GM23248 (cell line): Measurements from ENCODE around the gene BRD3. TPM values are rescaled to one million over a fixed set of nuclear protein-coding genes. Genes with fewer than 3 reads are reported as not detected.

Experiments
- DNase-seq: peaks from one replicate; pipeline ENCODE4 v3.0.0-alpha.2; 2015
- H2AFZ ChIP-seq: fragments of 200-600 bp; sonication (generic); 2 replicates; pipeline ENCODE4 v1.6.1; 2016; ENCODE audit warnings: antibody characterized with exemption
- H3F3A ChIP-seq: fragments of 200-600 bp; sonication (generic); 2 replicates; pipeline ENCODE4 v1.6.1; 2016; ENCODE audit warnings: mild to moderate bottlenecking, antibody characterized with exemption, mixed run types; ENCODE audit not compliant: insufficient read depth
- H3K27ac ChIP-seq: fragments of 200-600 bp; sonication (generic); 2 replicates; pipeline ENCODE4 v1.5.1; 2016; ENCODE audit warnings: mild to moderate bottlenecking
- H3K27me3 ChIP-seq: fragments of 200-600 bp; sonication (generic); replicated peaks from 2 replicates; pipeline ENCODE4 v1.6.1; 2016; ENCODE audit warnings: mild to moderate bottlenecking; ENCODE audit not compliant: insufficient read depth
- H3K36me3 ChIP-seq: fragments of 200-600 bp; sonication (generic); 2 replicates; pipeline ENCODE4 v1.6.1; 2016; ENCODE audit warnings: low read depth, mild to moderate bottlenecking
- H3K4me1 ChIP-seq: fragments of 200-600 bp; sonication (generic); 2 replicates; pipeline ENCODE4 v1.6.1; 2016; ENCODE audit warnings: mild to moderate bottlenecking; ENCODE audit not compliant: insufficient read depth
- H3K4me2 ChIP-seq: fragments of 200-600 bp; sonication (generic); one replicate; pipeline ENCODE4 v1.6.1; 2016; ENCODE audit warnings: mild to moderate bottlenecking; ENCODE audit not compliant: unreplicated experiment
- H3K4me3 ChIP-seq: fragments of 200-600 bp; sonication (generic); 2 replicates; pipeline ENCODE4 v1.5.1; 2016; ENCODE audit warnings: mild to moderate bottlenecking
- H3K79me2 ChIP-seq: fragments of 200-600 bp; sonication (generic); 2 replicates; pipeline ENCODE4 v1.6.1; 2016; ENCODE audit warnings: mild to moderate bottlenecking; ENCODE audit not compliant: insufficient read depth
- H3K9ac ChIP-seq: fragments of 200-600 bp; sonication (generic); 2 replicates; pipeline ENCODE4 v1.6.1; 2016; ENCODE audit warnings: mild to moderate bottlenecking
- H3K9me2 ChIP-seq: fragments of 200-600 bp; sonication (generic); 2 replicates; pipeline ENCODE4 v1.6.1; 2016; ENCODE audit warnings: mixed run types, mild to moderate bottlenecking, moderate library complexity; ENCODE audit not compliant: insufficient read depth
- H3K9me3 ChIP-seq: fragments of 200-600 bp; sonication (generic); one replicate; pipeline ENCODE4 v1.6.1; 2017; ENCODE audit warnings: low read depth
- H4K20me1 ChIP-seq: fragments of 200-600 bp; sonication (generic); 2 replicates; pipeline ENCODE4 v1.6.0; 2016; ENCODE audit not compliant: insufficient read depth
- EZH2 ChIP-seq: fragments of 200-600 bp; sonication (generic); IDR thresholded peaks from 2 replicates; pipeline ENCODE4 v1.6.1; 2018; ENCODE audit warnings: antibody characterized with exemption, mild to moderate bottlenecking; ENCODE audit not compliant: insufficient read depth, poor library complexity, severe bottlenecking
- EZH2phosphoT487 ChIP-seq: fragments of 200-600 bp; sonication (generic); IDR thresholded peaks from 2 replicates; pipeline ENCODE4 v1.6.1; 2018; ENCODE audit warnings: antibody characterized with exemption, moderate library complexity, mild to moderate bottlenecking, low read depth; ENCODE audit not compliant: insufficient read depth
- WGBS, 2 experiments: methylation state at CpG; one replicate each; pipeline ENCODE4 v1.1.6; 2015 to 2017; ENCODE audit warnings: low lambda C conversion rate in 2 of 2, low coverage in 1 of 2; ENCODE audit errors: missing lambda C conversion rate in 2 of 2; 5-methylcytosine and 5-hydroxymethylcytosine counted together
- in situ Hi-C: fragments of 300-500 bp; cut with MboI; formaldehyde crosslinking; loops from 2 replicates; pipeline ENCODE4 v1.15.0; 2020
- polyA plus RNA-seq: library from polyadenylated mRNA; unstranded; fragments of >200 nt; fragmentation: Nextera tagmentation; extraction: Ambion mirVana; gene quantifications from 2 replicates; pipeline ENCODE4 v1.2.1, GENCODE V29; 2016
- total RNA-seq: library from RNA; depleted of rRNA; stranded (reverse); fragments of >200 nt; shearing (Covaris generic); gene quantifications from 2 replicates; pipeline ENCODE4 v1.2.3, GENCODE V29; 2014

The BRD3 gene
- total and polyA plus RNA-seq, 2 experiments from 2014 or later: 5.5 to 25.6 TPM

- WGBS, 2 experiments: 84 to 92% methylated on average over 12 to 16 of the region's 16 CpGs
- Histone ChIP-seq H3K27me3 (no peaks in the 10 kb centered on the region), H3K9me3 (no peaks in the 10 kb centered on the region), H3K27ac (no peak overlapping the region), H2AFZ (no peak overlapping the region), H3K36me3 (no peaks in the 10 kb centered on the region), H3K4me1 (peaks cover 6% of the 10 kb centered on the region; the same call in 1 of the 2 replicates), H3K9ac (no peak overlapping the region), H3K79me2 (peaks cover 98% of the 10 kb centered on the region), H3K4me3 (no peak overlapping the region), H3K4me2 (no peak overlapping the region), H3K9me2 (no peaks in the 10 kb centered on the region), H3F3A (no peaks in the 10 kb centered on the region), H4K20me1 (peaks cover 5% of the 10 kb centered on the region)
- TF ChIP-seq EZH2: no peak
- no peak for TF ChIP-seq EZH2phosphoT487
- in situ Hi-C loops: no loop called here
- DNase-seq: no peak
Observed at GRCh38 chr9:134059188-134059641, 8.6 kb downstream of the BRD3 start.

- DNase-seq: peak; percentile 61
- in situ Hi-C loops: no loop called here
- H4K20me1 ChIP-seq: peaks cover 5% of the 10 kb centered on the region
Observed at GRCh38 chr9:134058716-134059115, 9.1 kb downstream of the BRD3 start.

GRCh38 chr9:134057751-134058701 is 9.8 kb downstream of the BRD3 start:
- TF ChIP-seq EZH2 (no peak), EZH2phosphoT487 (no peak)

More at GRCh38 chr9:134058716-134059115, 9.1 kb downstream of the BRD3 start:
- Histone ChIP-seq H3K9me3 (no peaks in the 10 kb centered on the region), H3F3A (no peaks in the 10 kb centered on the region), H3K27ac (no peak overlapping the region), H3K9ac (no peak overlapping the region), H3K79me2 (peaks cover 93% of the 10 kb centered on the region), H3K36me3 (no peaks in the 10 kb centered on the region), H3K4me1 (peaks cover 6% of the 10 kb centered on the region; the same call in 1 of the 2 replicates), H3K27me3 (no peaks in the 10 kb centered on the region), H3K9me2 (no peaks in the 10 kb centered on the region), H3K4me2 (no peak overlapping the region), H2AFZ (no peak overlapping the region), H3K4me3 (no peak overlapping the region)
- TF ChIP-seq EZH2phosphoT487: no peak
- WGBS, 2 experiments: 54 to 58% methylated on average over 7 of the region's 7 CpGs

GRCh38 chr9:134057307-134057657 is 10.5 kb downstream of the BRD3 start:
- Histone ChIP-seq H3K27ac (no peak overlapping the region), H3K27me3 (no peaks in the 10 kb centered on the region), H3K79me2 (peaks cover 79% of the 10 kb centered on the region), H2AFZ (no peak overlapping the region), H3K9me3 (no peaks in the 10 kb centered on the region), H3K4me3 (no peak overlapping the region), H3K9ac (no peak overlapping the region), H3K9me2 (no peaks in the 10 kb centered on the region), H3K4me2 (no peak overlapping the region), H3K36me3 (no peaks in the 10 kb centered on the region), H3K4me1 (peaks cover 6% of the 10 kb centered on the region; the same call in 1 of the 2 replicates), H3F3A (no peaks in the 10 kb centered on the region), H4K20me1 (peaks cover 5% of the 10 kb centered on the region; the same call in 1 of the 2 replicates)
- in situ Hi-C loops: no loop called here
- TF ChIP-seq EZH2: no peak
- no peak for TF ChIP-seq EZH2phosphoT487
- WGBS, 2 experiments: 77 to 85% methylated on average over 13 of the region's 13 CpGs
- DNase-seq: no peak

More at GRCh38 chr9:134057751-134058701, 9.8 kb downstream of the BRD3 start:
- in situ Hi-C loops: no loop called here
- DNase-seq: no peak
- no peak overlapping the region for H3K27ac ChIP-seq
- H3K9me2 ChIP-seq: no peaks in the 10 kb centered on the region
- H3K9me3 ChIP-seq: no peaks in the 10 kb centered on the region
- WGBS, 2 experiments: 85 to 89% methylated on average over 28 of the region's 28 CpGs
- no peak overlapping the region for H3K4me2 ChIP-seq
- H3K9ac ChIP-seq: no peak overlapping the region
- H3F3A ChIP-seq: no peaks in the 10 kb centered on the region
- no peak overlapping the region for H3K4me3 ChIP-seq
- peaks cover 5% of the 10 kb centered on the region for H4K20me1 ChIP-seq
- no peaks in the 10 kb centered on the region for H3K27me3 ChIP-seq
- H2AFZ ChIP-seq: no peak overlapping the region
- H3K79me2 ChIP-seq: peaks cover 86% of the 10 kb centered on the region
- H3K4me1 ChIP-seq: peaks cover 6% of the 10 kb centered on the region; the same call in 1 of the 2 replicates
- H3K36me3 ChIP-seq: no peaks in the 10 kb centered on the region
